Liver (tissue), 9 donors: ENCODE data around the gene OR8B2. TPM values are rescaled to one million over a fixed set of nuclear protein-coding genes. Genes with fewer than 3 reads are reported as not detected.

Experiments used
- DNase-seq: peaks from one replicate; pipeline ENCODE4 v3.0.0-alpha.2; 2017; ENCODE audit warnings: low spot score
- H3K27ac ChIP-seq, 2 donors: one replicate each; pipeline ENCODE4 v1.7.0; 2013; ENCODE audit warnings: inconsistent platforms in 2 of 2, low read length in 2 of 2, control low read depth in 1 of 2, low read depth in 1 of 2, mild to moderate bottlenecking in 1 of 2
- H3K27me3 ChIP-seq, 4 donors: one replicate each; pipeline versions ENCODE4 v1.6.1 to v1.7.0; 2013; ENCODE audit warnings: low read length in 3 of 4, inconsistent platforms in 1 of 4, mild to moderate bottlenecking in 1 of 4, moderate library complexity in 1 of 4; ENCODE audit not compliant: control insufficient read depth in 4 of 4, insufficient read depth in 4 of 4
- H3K36me3 ChIP-seq, 4 donors: one replicate each; pipeline versions ENCODE4 v1.6.1 to v1.7.0; 2013; ENCODE audit warnings: low read length in 3 of 4, mild to moderate bottlenecking in 3 of 4, low read depth in 1 of 4, moderate library complexity in 1 of 4; ENCODE audit not compliant: control insufficient read depth in 4 of 4, insufficient read depth in 3 of 4
- H3K4me1 ChIP-seq, 4 donors: one replicate each; pipeline versions ENCODE4 v1.6.1 to v1.7.0; 2013; ENCODE audit warnings: low read length in 3 of 4, mild to moderate bottlenecking in 3 of 4, moderate library complexity in 1 of 4; ENCODE audit not compliant: control insufficient read depth in 4 of 4, insufficient read depth in 4 of 4
- H3K4me3 ChIP-seq, 3 donors: one replicate each; pipeline versions ENCODE4 v1.6.1 to v1.7.0; 2013; ENCODE audit warnings: low read length in 3 of 3, control low read depth in 1 of 3, low read depth in 1 of 3, mild to moderate bottlenecking in 1 of 3
- H3K9ac ChIP-seq, 2 donors: one replicate each; pipeline ENCODE4 v1.7.0; 2013; ENCODE audit warnings: low read length in 2 of 2, mild to moderate bottlenecking in 2 of 2, moderate library complexity in 2 of 2, control low read depth in 1 of 2, low read depth in 1 of 2
- H3K9me3 ChIP-seq, 4 donors: one replicate each; pipeline versions ENCODE4 v1.6.1 to v1.7.0; 2013; ENCODE audit warnings: low read length in 3 of 4; ENCODE audit not compliant: control insufficient read depth in 4 of 4
- ATF3 ChIP-seq: IDR thresholded peaks from 2 replicates; pipeline ENCODE4 v1.6.1; 2016; ENCODE audit warnings: antibody characterized with exemption
- EGR1 ChIP-seq, 2 donors: IDR thresholded peaks; 2 replicates each; pipeline ENCODE4 v1.6.1; 2016 to 2018; ENCODE audit warnings: antibody characterized with exemption in 2 of 2, low read depth in 2 of 2
- FOXA1 ChIP-seq: IDR thresholded peaks from 2 replicates; pipeline ENCODE4 v1.6.1; 2016; ENCODE audit warnings: antibody characterized with exemption
- FOXA2 ChIP-seq: IDR thresholded peaks from 2 replicates; pipeline ENCODE4 v1.6.1; 2016; ENCODE audit warnings: antibody characterized with exemption
- GABPA ChIP-seq, 2 donors: IDR thresholded peaks in 1 of 2; conservative IDR thresholded peaks in 1 of 2; 2 replicates each; pipeline ENCODE4 v1.6.1; 2016; ENCODE audit warnings: antibody characterized with exemption in 2 of 2, mild to moderate bottlenecking in 1 of 2, moderate library complexity in 1 of 2
- HNF4A ChIP-seq, 2 donors: conservative IDR thresholded peaks; 2 replicates each; pipeline ENCODE4 v1.6.1; 2016; ENCODE audit warnings: antibody characterized with exemption in 2 of 2, mild to moderate bottlenecking in 2 of 2
- HNF4G ChIP-seq: IDR thresholded peaks from 2 replicates; pipeline ENCODE4 v1.6.1; 2016; ENCODE audit warnings: antibody characterized with exemption
- JUND ChIP-seq, 2 donors: IDR thresholded peaks; 2 replicates each; pipeline ENCODE4 v1.6.1; 2016; ENCODE audit warnings: antibody characterized with exemption in 2 of 2
- NR2F2 ChIP-seq: IDR thresholded peaks from 2 replicates; pipeline ENCODE4 v1.6.1; 2016; ENCODE audit warnings: antibody characterized with exemption
- RAD21 ChIP-seq, 2 donors: IDR thresholded peaks; 2 replicates each; pipeline ENCODE4 v1.6.1; 2016; ENCODE audit warnings: antibody characterized with exemption in 2 of 2, mild to moderate bottlenecking in 2 of 2
- REST ChIP-seq: IDR thresholded peaks from 2 replicates; pipeline ENCODE4 v1.6.1; 2016; ENCODE audit warnings: antibody characterized with exemption, mild to moderate bottlenecking
- RXRA ChIP-seq, 2 donors: IDR thresholded peaks; 2 replicates each; pipeline ENCODE4 v1.6.1; 2017 to 2018; ENCODE audit warnings: antibody characterized with exemption in 2 of 2, mild to moderate bottlenecking in 1 of 2
- SP1 ChIP-seq: IDR thresholded peaks from 2 replicates; pipeline ENCODE4 v1.6.1; 2018; ENCODE audit warnings: antibody characterized with exemption, mild to moderate bottlenecking
- TAF1 ChIP-seq: conservative IDR thresholded peaks from 2 replicates; pipeline ENCODE4 v1.6.1; 2016; ENCODE audit warnings: antibody characterized with exemption, mild to moderate bottlenecking
- YY1 ChIP-seq: IDR thresholded peaks from 2 replicates; pipeline ENCODE4 v1.6.1; 2016; ENCODE audit warnings: antibody characterized with exemption, mild to moderate bottlenecking
- WGBS: extraction: QIAGEN DNeasy Blood & Tissue Kit; methylation state at CpG from one replicate; pipeline ENCODE4 v1.1.7; 2013; 5-methylcytosine and 5-hydroxymethylcytosine counted together
- polyA plus RNA-seq, 2 donors: library from polyadenylated mRNA; stranded (reverse) in 1 of 2; unstranded in 1 of 2; fragments of 200-250 nt in 1 of 2; fragments of >200 nt in 1 of 2; fragmentation: Nextera tagmentation in 1 of 2; extraction: Ambion mirVana in 1 of 2; gene quantifications; one replicate each; pipeline versions ENCODE4 v1.2.1 to v1.2.3, GENCODE V29; 2013 to 2015
- total RNA-seq, 2 donors: library from RNA; depleted of rRNA; stranded (reverse); fragments of >200 nt; gene quantifications; one replicate each; pipeline ENCODE4 v1.2.3, GENCODE V29; 2014
- TF ChIP-seq, protein P1 (sequence below): IDR thresholded peaks from 2 replicates; pipeline ENCODE4 v1.6.1; 2016; ENCODE audit warnings: antibody characterized with exemption
- TF ChIP-seq, protein P2 (sequence below): fragments of 150-350 bp; IDR thresholded peaks from 2 replicates; pipeline ENCODE4 v1.5.1; 2017; ENCODE audit warnings: improper control_type of control experiment, low read depth, low read length; ENCODE audit not compliant: missing input control
- TF ChIP-seq, protein P3 (sequence below): IDR thresholded peaks from 2 replicates; pipeline ENCODE4 v1.6.1; 2016; ENCODE audit warnings: antibody characterized with exemption
- donor health status: healthy.
- donor health status: healthy.
- donor health status: healthy.
- donor health status: healthy.
- donor health status: healthy.

The OR8B2 gene, protein sequence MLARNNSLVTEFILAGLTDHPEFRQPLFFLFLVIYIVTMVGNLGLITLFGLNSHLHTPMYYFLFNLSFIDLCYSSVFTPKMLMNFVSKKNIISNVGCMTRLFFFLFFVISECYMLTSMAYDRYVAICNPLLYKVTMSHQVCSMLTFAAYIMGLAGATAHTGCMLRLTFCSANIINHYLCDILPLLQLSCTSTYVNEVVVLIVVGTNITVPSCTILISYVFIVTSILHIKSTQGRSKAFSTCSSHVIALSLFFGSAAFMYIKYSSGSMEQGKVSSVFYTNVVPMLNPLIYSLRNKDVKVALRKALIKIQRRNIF
- total RNA-seq (not detected), polyA plus RNA-seq (not detected)

DNA sequence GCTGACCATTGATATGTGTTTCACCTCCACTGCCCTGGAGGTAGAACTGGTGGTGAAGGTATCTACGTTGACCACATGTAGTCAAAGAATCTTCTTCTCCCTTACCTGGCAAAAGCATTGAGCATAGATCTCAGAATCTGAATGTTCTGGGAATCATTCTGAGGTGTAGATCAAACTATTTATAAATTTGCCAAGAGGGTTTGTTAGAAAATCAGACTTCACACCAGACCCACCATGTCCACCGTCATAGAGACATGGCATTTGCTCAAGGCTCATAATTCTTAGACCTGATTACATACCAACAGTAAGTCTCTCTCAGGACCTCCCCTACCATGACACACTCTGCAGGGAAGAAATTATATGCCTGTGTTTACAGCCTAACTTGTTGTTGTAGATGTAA is at the start of gene OR8B2:
Gene OR8B2, minus strand, starts transcription at position 101 of the 400 bp plus-strand sequence. CDS start 1,156 bp downstream, outside the sequence.
- 83% methylated on average over 2 of the region's 2 CpGs for WGBS
- Histone ChIP-seq H3K4me1 (no peaks in the 10 kb centered on the region), H3K9me3 (no peaks in the 10 kb centered on the region), H3K4me3 (no peak within 1 kb of the TSS), H3K9ac (no peak within 1 kb of the TSS), H3K27me3 (no peaks in the 10 kb centered on the region), H3K36me3 (no peaks in the 10 kb centered on the region), H3K27ac (no peak within 1 kb of the TSS)
- TF ChIP-seq, protein P1, sequence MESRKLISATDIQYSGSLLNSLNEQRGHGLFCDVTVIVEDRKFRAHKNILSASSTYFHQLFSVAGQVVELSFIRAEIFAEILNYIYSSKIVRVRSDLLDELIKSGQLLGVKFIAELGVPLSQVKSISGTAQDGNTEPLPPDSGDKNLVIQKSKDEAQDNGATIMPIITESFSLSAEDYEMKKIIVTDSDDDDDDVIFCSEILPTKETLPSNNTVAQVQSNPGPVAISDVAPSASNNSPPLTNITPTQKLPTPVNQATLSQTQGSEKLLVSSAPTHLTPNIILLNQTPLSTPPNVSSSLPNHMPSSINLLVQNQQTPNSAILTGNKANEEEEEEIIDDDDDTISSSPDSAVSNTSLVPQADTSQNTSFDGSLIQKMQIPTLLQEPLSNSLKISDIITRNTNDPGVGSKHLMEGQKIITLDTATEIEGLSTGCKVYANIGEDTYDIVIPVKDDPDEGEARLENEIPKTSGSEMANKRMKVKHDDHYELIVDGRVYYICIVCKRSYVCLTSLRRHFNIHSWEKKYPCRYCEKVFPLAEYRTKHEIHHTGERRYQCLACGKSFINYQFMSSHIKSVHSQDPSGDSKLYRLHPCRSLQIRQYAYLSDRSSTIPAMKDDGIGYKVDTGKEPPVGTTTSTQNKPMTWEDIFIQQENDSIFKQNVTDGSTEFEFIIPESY = no peak
- no peak for TF ChIP-seq HNF4G
- TF ChIP-seq GABPA (IDR thresholded peaks at IDR 0.05 in 1 of 2, conservative IDR thresholded peaks at IDR 0.05 in 1 of 2) = no peak
- no peak for TF ChIP-seq EGR1 (IDR thresholded peaks at IDR 0.05; ENCODE audit: low read depth in 2 of 2)
- no peak for TF ChIP-seq TAF1
- no peak for TF ChIP-seq RAD21 (IDR thresholded peaks at IDR 0.05)
- no peak for TF ChIP-seq FOXA2
- TF ChIP-seq REST = no peak
- TF ChIP-seq RXRA (IDR thresholded peaks at IDR 0.05) = no peak
- TF ChIP-seq, protein P2, sequence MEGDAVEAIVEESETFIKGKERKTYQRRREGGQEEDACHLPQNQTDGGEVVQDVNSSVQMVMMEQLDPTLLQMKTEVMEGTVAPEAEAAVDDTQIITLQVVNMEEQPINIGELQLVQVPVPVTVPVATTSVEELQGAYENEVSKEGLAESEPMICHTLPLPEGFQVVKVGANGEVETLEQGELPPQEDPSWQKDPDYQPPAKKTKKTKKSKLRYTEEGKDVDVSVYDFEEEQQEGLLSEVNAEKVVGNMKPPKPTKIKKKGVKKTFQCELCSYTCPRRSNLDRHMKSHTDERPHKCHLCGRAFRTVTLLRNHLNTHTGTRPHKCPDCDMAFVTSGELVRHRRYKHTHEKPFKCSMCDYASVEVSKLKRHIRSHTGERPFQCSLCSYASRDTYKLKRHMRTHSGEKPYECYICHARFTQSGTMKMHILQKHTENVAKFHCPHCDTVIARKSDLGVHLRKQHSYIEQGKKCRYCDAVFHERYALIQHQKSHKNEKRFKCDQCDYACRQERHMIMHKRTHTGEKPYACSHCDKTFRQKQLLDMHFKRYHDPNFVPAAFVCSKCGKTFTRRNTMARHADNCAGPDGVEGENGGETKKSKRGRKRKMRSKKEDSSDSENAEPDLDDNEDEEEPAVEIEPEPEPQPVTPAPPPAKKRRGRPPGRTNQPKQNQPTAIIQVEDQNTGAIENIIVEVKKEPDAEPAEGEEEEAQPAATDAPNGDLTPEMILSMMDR = no peak
- TF ChIP-seq, protein P3, sequence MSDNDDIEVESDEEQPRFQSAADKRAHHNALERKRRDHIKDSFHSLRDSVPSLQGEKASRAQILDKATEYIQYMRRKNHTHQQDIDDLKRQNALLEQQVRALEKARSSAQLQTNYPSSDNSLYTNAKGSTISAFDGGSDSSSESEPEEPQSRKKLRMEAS = no peak
- TF ChIP-seq JUND (IDR thresholded peaks at IDR 0.05) = no peak
- TF ChIP-seq HNF4A (conservative IDR thresholded peaks at IDR 0.05) = no peak
- no peak for TF ChIP-seq FOXA1
- TF ChIP-seq SP1 = no peak
- DNase-seq = no peak

DNA sequence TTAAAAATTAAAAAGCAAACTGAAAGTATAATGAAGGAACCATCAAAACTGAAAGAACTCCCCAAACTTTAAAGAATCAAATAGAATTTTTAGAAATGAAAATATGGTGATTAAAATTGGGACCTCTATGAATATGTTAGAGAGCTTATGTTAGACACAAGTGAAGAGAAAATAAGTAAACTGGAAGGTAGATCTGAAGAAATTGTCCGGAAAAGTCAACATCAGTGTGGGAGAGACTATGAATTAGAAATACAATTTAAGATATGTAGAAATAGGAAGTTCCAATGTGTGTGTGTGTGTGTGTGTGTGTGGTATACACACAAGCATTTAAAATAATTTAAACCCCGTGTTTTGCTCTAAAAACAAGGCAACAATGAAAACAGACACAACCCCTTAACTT is 45.3 kb upstream of the OR8B2 start:
- Histone ChIP-seq H3K9ac (no peak overlapping the region), H3K27me3 (peaks cover 0 to 5% (median 0%) of the 10 kb centered on the region in 4 donors), H3K4me3 (no peak overlapping the region), H3K9me3 (peaks cover 0 to 9% (median 1%) of the 10 kb centered on the region in 4 donors), H3K4me1 (no peaks in the 10 kb centered on the region), H3K27ac (no peak overlapping the region), H3K36me3 (no peaks in the 10 kb centered on the region)
- DNase-seq = no peak
- TF ChIP-seq ATF3 (no peak), GABPA (IDR thresholded peaks at IDR 0.05 in 1 of 2, conservative IDR thresholded peaks at IDR 0.05 in 1 of 2) (no peak), SP1 (no peak), RXRA (IDR thresholded peaks at IDR 0.05) (no peak), FOXA1 (no peak), EGR1 (IDR thresholded peaks at IDR 0.05; ENCODE audit: low read depth in 2 of 2) (no peak), YY1 (no peak), HNF4G (no peak), FOXA2 (no peak), NR2F2 (no peak)
- TF ChIP-seq, protein P2 = no peak
- WGBS = 45% methylated on average over 2 of the region's 2 CpGs
